Gastrocnemius medialis (tissue), 4 donors: ENCODE results near the gene IL4R. TPM values are rescaled to one million over a fixed set of nuclear protein-coding genes. Genes with fewer than 3 reads are reported as not detected.

Source experiments
- ATAC-seq, 2 donors: fragments of 150-250 bp; one replicate each; pipeline ENCODE4 v1.9.1; 2016
- DNase-seq, 2 donors: peaks; one replicate each; pipeline ENCODE4 v3.0.0-alpha.2; 2019
- H3K27ac ChIP-seq, 4 donors: fragments of 200-600 bp; sonication (generic); 1 replicate in 1 of 4; 2 replicates in 3 of 4; pipeline ENCODE4 v1.5.1; 2016 to 2018; ENCODE audit warnings: mild to moderate bottlenecking in 2 of 4, moderate library complexity in 1 of 4
- H3K27me3 ChIP-seq, 3 donors: fragments of 200-600 bp; sonication (generic) in 2 of 3; 1 replicate in 1 of 3; 2 replicates in 2 of 3; pipeline versions ENCODE4 v1.5.1 to v1.6.0; 2016 to 2019; ENCODE audit warnings: mild to moderate bottlenecking in 1 of 3, moderate library complexity in 1 of 3
- H3K36me3 ChIP-seq, 2 donors: fragments of 200-600 bp; sonication (generic) in 1 of 2; one replicate each; pipeline ENCODE4 v1.5.1; 2017 to 2018
- H3K4me1 ChIP-seq, 2 donors: fragments of 200-600 bp; sonication (generic) in 1 of 2; one replicate each; pipeline ENCODE4 v1.5.1; 2016 to 2017; ENCODE audit warnings: mild to moderate bottlenecking in 2 of 2
- H3K4me3 ChIP-seq, 4 donors: fragments of 200-600 bp; sonication (generic) in 3 of 4; 1 replicate in 1 of 4; 2 replicates in 3 of 4; pipeline ENCODE4 v1.5.1; 2016 to 2019; ENCODE audit warnings: mild to moderate bottlenecking in 2 of 4
- H3K9me3 ChIP-seq, 3 donors: fragments of 200-600 bp; sonication (generic) in 2 of 3; 1 replicate in 1 of 3; 2 replicates in 2 of 3; pipeline ENCODE4 v1.5.1; 2016 to 2019
- POLR2A ChIP-seq, 2 donors: fragments of 450-650 bp; IDR thresholded peaks; one replicate each; pipeline ENCODE4 v1.6.1; 2017; ENCODE audit warnings: antibody characterized with exemption in 2 of 2, mild to moderate bottlenecking in 2 of 2, moderate library complexity in 2 of 2
- in situ Hi-C, 4 donors: fragments of 200-750 bp; cut with MboI; loops; one replicate each; pipeline versions ENCODE4 v1.15.0 to v1.8.0; 2017; ENCODE audit warnings: low sequenced_read_pairs in 4 of 4
- intact Hi-C: fragments of 100-400 bp; cut with DNase I; formaldehyde crosslinking; loops from one replicate; pipeline ENCODE4 v1.15.1; 2023; ENCODE audit warnings: low total_unique reads
- total RNA-seq, 4 donors: library from RNA; depleted of rRNA; stranded (reverse); fragments of >200 nt; gene quantifications; one replicate each; pipeline versions ENCODE4 v1.1.0 to v1.2.3, GENCODE V29; 2016
- TF ChIP-seq, protein P1 (sequence below), 5 experiments: fragments of 450-650 bp in 3 of 5; fragments of 200-600 bp in 2 of 5; sonication (generic) in 2 of 5; IDR thresholded peaks in 4 of 5; conservative IDR thresholded peaks in 1 of 5; 1 replicate in 4 of 5; 2 replicates in 1 of 5; pipeline ENCODE4 v1.5.1; 2016 to 2019; ENCODE audit warnings: antibody characterized with exemption in 5 of 5, mild to moderate bottlenecking in 3 of 5, moderate library complexity in 3 of 5

Gene IL4R
- total RNA-seq, 4 donors from 2014 or later = 4.5 to 7.4 (median 6.5) TPM

- ATAC-seq (no peak), DNase-seq (no peak)
- Histone ChIP-seq H3K9me3 (no peaks in the 10 kb centered on the region), H3K27me3 (no peaks in the 10 kb centered on the region), H3K36me3 (no peaks in the 10 kb centered on the region), H3K4me3 (no peak overlapping the region), H3K27ac (no peak overlapping the region), H3K4me1 (no peaks in the 10 kb centered on the region)
- in situ Hi-C loops (no loop called here), intact Hi-C loops (no loop called here)
- TF ChIP-seq, protein P1, sequence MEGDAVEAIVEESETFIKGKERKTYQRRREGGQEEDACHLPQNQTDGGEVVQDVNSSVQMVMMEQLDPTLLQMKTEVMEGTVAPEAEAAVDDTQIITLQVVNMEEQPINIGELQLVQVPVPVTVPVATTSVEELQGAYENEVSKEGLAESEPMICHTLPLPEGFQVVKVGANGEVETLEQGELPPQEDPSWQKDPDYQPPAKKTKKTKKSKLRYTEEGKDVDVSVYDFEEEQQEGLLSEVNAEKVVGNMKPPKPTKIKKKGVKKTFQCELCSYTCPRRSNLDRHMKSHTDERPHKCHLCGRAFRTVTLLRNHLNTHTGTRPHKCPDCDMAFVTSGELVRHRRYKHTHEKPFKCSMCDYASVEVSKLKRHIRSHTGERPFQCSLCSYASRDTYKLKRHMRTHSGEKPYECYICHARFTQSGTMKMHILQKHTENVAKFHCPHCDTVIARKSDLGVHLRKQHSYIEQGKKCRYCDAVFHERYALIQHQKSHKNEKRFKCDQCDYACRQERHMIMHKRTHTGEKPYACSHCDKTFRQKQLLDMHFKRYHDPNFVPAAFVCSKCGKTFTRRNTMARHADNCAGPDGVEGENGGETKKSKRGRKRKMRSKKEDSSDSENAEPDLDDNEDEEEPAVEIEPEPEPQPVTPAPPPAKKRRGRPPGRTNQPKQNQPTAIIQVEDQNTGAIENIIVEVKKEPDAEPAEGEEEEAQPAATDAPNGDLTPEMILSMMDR (IDR thresholded peaks at IDR 0.05 in 4 of 5, conservative IDR thresholded peaks at IDR 0.05 in 1 of 5) = no peak
- no peak for TF ChIP-seq POLR2A (IDR thresholded peaks at IDR 0.05)
These were observed 22.0 kb upstream of the IL4R start for GRCh38 chr16:27291722-27292240.

GRCh38 chr16:27293343-27293742 is 20.4 kb upstream of the IL4R start:
- intact Hi-C loops = no loop called here
- in situ Hi-C loops = no loop called here
- no peaks in the 10 kb centered on the region for H3K36me3 ChIP-seq
- H3K27me3 ChIP-seq = no peaks in the 10 kb centered on the region
- H3K27ac ChIP-seq = no peak overlapping the region
- no peak for TF ChIP-seq POLR2A (IDR thresholded peaks at IDR 0.05)
- TF ChIP-seq, protein P1 (IDR thresholded peaks at IDR 0.05 in 4 of 5, conservative IDR thresholded peaks at IDR 0.05 in 1 of 5) = no peak
- H3K4me3 ChIP-seq = no peak overlapping the region
- ATAC-seq = no peak
- no peaks in the 10 kb centered on the region for H3K4me1 ChIP-seq
- H3K9me3 ChIP-seq = no peaks in the 10 kb centered on the region
- no peak for DNase-seq

GRCh38 chr16:27298132-27298531 is 15.6 kb upstream of the IL4R start:
- no peaks in the 10 kb centered on the region for H3K27me3 ChIP-seq
- H3K4me3 ChIP-seq = no peak overlapping the region
- no peak for ATAC-seq
- no peaks in the 10 kb centered on the region for H3K9me3 ChIP-seq
- no peak overlapping the region for H3K27ac ChIP-seq
- intact Hi-C loops = no loop called here
- no peaks in the 10 kb centered on the region for H3K36me3 ChIP-seq
- no peak for TF ChIP-seq POLR2A (IDR thresholded peaks at IDR 0.05)
- TF ChIP-seq, protein P1 (IDR thresholded peaks at IDR 0.05 in 4 of 5, conservative IDR thresholded peaks at IDR 0.05 in 1 of 5) = no peak
- no peaks in the 10 kb centered on the region for H3K4me1 ChIP-seq
- in situ Hi-C loops = no loop called here
- no peak for DNase-seq

DNA sequence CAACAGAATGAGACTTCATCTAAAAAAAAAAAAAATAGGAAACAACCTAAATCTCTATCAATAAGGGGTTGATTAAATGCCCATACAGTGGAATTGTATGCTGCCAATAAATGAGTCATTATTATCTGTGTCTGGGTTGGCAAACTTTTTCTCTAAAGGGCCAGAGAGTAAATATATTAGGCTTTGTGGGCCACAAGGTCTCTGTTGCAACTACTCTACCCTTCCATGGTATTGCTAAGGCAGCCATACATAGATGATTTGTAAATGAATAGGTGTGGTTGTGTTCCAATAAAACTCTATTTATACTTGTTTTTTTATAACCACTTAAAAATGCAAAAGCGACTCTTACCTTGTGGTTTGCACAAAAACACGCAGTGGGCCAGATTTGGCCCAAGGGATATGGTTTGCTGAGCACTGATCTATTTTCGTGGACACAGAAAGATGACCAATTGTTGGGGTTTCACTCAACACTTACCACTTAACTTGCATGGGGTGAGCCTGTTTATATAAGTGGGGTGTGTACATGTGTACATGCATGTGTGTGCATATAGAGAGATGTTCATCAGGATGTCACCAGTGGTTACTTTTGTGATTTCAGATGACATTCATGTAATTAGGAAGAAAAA is 12.4 kb upstream of the IL4R start:
- no peak for ATAC-seq
- Histone ChIP-seq H3K36me3 (no peaks in the 10 kb centered on the region), H3K4me3 (no peak overlapping the region), H3K27me3 (no peaks in the 10 kb centered on the region), H3K9me3 (no peaks in the 10 kb centered on the region), H3K27ac (no peak overlapping the region), H3K4me1 (no peaks in the 10 kb centered on the region)
- intact Hi-C loops = no loop called here
- in situ Hi-C loops = loop anchor here in 1 of 4 donors (25.0 kb wide), 1 partner anchor 111 kb away; the partner anchor contains the start of gene IL21R
- DNase-seq = no peak
- TF ChIP-seq, protein P1 (IDR thresholded peaks at IDR 0.05 in 4 of 5, conservative IDR thresholded peaks at IDR 0.05 in 1 of 5) = no peak
- no peak for TF ChIP-seq POLR2A (IDR thresholded peaks at IDR 0.05)
